ENCODE results near the gene SIPA1L3.

Gene SIPA1L3

DNA sequence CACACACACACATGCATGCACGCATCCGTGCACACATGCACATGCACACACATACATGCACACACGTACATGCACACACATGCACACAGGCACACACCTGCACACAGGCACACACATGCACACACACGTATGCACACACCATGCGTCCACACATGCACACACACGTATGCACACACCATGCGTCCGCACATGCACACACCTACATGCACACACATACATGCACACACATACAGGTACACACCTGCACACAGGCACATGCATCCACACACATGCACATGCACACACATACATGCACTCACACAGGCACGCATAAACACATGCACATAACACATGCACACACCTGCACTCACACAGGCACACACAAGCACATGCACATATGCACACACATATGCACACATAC is 204.9 kb downstream of the SIPA1L3 start:
- TF ChIP-seq, protein P1, sequence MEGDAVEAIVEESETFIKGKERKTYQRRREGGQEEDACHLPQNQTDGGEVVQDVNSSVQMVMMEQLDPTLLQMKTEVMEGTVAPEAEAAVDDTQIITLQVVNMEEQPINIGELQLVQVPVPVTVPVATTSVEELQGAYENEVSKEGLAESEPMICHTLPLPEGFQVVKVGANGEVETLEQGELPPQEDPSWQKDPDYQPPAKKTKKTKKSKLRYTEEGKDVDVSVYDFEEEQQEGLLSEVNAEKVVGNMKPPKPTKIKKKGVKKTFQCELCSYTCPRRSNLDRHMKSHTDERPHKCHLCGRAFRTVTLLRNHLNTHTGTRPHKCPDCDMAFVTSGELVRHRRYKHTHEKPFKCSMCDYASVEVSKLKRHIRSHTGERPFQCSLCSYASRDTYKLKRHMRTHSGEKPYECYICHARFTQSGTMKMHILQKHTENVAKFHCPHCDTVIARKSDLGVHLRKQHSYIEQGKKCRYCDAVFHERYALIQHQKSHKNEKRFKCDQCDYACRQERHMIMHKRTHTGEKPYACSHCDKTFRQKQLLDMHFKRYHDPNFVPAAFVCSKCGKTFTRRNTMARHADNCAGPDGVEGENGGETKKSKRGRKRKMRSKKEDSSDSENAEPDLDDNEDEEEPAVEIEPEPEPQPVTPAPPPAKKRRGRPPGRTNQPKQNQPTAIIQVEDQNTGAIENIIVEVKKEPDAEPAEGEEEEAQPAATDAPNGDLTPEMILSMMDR (conservative IDR thresholded peaks at IDR 0.05; ENCODE audit: low read length): no peak
- no peak overlapping the region for H3K4me3 ChIP-seq (ENCODE audit: low read length)
- no peak for DNase-seq (ENCODE audit: low read depth)

DNA sequence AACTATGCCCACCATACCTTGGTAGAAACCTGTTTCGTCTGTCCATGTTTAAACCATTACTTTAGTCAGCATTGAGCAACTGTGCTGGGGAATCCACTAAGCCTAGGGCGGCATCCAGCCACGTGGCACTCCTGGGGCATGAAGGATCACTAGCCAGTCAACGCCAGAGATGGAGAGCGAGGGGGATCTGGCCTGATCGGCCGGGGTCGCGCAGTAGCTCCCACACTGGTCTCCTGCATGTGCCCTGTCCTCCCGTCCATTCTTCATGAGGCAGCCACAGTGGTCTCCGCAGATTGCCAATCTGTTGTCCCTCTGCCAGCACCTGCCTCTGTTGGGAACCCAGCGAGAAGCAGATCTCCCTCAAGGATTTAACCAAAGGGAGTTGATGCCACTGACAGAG is 207.6 kb downstream of the SIPA1L3 start:
- TF ChIP-seq, protein P1 (conservative IDR thresholded peaks at IDR 0.05; ENCODE audit: low read length): no peak
- no peak overlapping the region for H3K4me3 ChIP-seq (ENCODE audit: low read length)
- no peak for DNase-seq (ENCODE audit: low read depth)

DNA sequence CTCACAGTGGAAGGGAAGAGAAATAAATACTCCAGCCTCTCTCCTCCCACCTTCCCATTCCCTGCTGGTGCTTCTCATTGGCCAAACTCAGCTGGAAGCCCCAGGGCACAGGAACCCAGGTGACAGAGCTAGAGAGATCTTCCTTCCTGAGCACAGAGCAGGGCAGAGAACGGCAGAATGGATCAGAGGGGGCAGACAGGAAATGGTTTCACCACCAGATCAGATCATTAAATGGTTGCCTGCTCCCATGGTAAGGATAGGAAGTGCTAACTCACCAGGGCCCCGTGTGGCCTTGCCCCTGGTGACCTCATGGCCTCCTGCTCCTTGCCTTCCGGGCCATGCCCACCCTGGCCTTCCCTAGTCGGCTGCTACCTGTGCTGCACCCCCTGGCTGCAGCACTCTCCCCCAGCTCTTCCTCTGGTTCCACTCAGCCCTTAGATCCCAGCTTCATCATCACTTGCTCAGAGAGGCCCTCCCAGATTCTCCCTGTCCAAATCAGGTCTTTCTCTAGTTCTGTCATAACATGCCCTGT is 208.3 kb downstream of the SIPA1L3 start:
- no peak overlapping the region for H3K4me3 ChIP-seq (ENCODE audit: low read length)
- no peak for DNase-seq (ENCODE audit: low read depth)
- TF ChIP-seq, protein P1 (conservative IDR thresholded peaks at IDR 0.05; ENCODE audit: low read length): no peak

DNA sequence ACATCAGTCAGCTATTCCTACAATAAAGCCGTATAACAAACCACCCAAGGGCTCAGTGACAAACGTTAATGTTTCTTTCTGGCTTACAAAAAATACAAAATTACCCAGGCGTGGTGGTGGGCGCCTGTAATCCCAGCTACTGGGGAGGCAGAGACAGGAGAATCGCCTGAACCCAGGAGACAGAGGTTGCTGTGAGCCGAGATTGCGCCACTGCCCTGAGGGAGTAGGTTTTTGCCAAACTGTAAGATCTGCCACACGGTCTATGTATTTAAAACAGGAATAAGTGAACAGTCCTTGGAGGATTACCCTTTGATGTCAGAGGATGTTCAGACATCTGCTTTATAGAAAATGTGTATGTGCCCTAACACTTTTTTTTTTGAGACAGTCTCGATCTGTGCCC is 211.2 kb downstream of the SIPA1L3 start:
- TF ChIP-seq, protein P1 (conservative IDR thresholded peaks at IDR 0.05; ENCODE audit: low read length): no peak
- DNase-seq (ENCODE audit: low read depth): no peak
- H3K4me3 ChIP-seq (ENCODE audit: low read length): no peak overlapping the region

DNA sequence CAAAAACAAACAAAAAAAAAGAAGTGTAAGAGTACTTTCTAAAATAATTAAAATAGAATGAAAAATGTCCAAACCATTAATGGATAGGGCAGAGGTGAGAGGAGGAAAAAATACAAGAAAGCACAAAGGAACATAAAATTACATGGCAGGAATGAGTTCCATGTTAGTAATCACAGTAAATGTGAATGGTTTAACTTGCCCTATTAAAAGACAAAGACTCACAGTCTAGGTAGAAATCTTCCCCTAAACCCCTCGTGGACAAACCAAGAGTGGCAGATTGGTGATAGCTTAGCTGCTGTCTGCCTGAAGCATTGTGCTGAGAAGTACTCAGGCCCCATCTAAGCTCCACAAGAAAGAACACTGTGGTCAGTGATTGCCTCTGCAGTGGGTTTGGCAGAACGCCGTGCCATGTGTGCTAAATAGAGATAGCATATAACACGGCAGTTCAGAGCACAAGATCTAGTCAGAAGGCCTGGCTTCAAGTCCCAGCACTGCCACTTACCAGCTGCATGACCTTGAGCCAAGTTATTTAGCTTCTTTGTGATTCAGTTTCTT is 213.5 kb downstream of the SIPA1L3 start:
- H3K4me3 ChIP-seq (ENCODE audit: low read length): no peak overlapping the region
- no peak for DNase-seq (ENCODE audit: low read depth)
- TF ChIP-seq, protein P1 (conservative IDR thresholded peaks at IDR 0.05; ENCODE audit: low read length): no peak

DNA sequence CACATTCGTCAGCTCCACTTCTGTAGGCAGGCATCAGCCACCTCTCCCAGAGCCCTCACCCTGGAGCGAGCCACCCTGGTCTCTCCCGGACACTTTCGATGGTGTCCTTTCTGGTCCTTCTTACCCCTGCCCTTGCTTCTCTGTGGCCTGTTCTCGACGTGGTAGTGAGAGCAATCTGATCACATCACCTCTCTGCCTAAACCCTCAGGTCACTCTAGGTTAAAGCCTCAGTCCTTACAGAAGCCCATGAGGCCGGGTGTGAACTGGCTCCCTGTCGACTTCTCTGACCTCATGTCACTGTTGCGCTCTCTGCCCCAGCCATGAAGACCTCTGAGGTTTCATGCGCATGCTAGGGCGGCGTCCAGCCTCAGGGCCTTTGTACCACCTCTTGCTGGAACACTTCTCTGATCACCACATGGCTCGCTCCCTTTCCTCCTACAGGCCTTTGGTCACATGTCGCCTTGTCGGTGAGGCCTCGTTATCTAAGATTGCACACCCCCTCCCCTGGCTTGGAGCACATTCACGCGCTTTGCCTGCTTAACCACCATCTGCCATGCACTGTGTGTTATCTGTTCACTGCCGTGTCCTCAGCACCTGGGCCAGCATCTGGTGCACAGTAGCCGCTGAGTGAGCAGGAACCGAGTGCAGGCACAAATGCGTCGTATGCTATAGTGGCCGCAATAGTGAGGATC is 215.5 kb downstream of the SIPA1L3 start:
- TF ChIP-seq, protein P1 (conservative IDR thresholded peaks at IDR 0.05; ENCODE audit: low read length): no peak
- no peak for DNase-seq (ENCODE audit: low read depth)
- H3K4me3 ChIP-seq (ENCODE audit: low read length): no peak overlapping the region

DNA sequence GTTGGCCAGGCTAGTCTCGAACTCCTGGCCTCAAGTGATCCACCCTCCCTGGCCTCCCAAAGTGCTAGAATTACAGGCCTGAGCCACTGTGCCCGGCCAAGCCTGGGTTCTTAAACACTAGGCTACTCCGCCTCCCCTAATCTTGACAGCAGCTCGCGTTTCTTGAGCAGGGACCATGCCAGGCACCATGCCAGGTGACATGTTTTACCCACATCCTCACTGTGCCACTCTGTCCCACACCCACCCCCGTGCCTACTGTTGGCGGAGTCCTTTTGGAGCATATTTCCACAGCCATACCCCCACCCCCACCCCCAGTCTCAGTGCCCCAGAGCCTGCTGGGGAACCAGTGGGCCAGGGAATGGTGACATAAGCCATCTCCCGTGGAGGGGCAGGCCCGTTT is 218.2 kb downstream of the SIPA1L3 start:
- TF ChIP-seq, protein P1 (conservative IDR thresholded peaks at IDR 0.05; ENCODE audit: low read length): no peak
- H3K4me3 ChIP-seq (ENCODE audit: low read length): no peak overlapping the region
- no peak for DNase-seq (ENCODE audit: low read depth)

All from AG10803 (cell line).